ENCODE measurements around the gene DSTYK.

DSTYK gene

DNA sequence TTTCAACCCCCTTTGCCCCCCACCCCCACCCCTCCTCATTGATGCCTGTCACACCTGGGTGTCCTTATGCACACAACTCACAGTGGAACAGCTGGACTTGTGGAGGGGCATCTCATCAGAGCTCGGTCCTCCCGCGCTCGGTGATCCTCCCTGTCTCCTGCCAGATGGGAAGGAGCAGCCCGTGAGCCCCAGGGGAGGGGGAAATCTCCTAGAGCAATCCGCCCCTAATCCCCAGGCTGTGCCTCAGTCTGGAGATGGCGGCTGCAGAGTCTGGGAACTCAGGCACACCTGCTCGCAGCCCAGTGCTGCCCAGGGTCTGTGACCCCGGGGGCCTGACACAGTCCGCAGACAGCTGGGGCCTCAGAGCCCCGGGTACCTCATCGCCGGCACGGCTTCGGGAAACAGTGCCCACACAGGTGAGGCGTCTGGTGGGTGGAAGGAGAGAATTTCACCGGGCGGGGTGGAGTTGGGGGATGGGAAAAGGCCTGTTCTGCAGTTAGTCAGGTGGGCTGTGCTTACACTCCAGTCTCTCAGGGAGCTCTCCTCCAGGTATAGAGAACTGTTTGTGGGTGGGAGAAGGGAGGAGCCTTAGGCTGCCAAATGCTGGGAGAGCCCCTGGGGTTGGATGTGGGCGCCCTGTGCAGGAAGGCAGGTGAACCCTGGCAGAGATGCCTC, 45.6 kb upstream of the DSTYK start:
- ChIA-PET CTCF (interaction anchor here (0.5 to 14.6 kb wide), 53 partner anchors 8 to 800 kb away, joined by 3 to 253 read pairs (median 4); partner anchors contain the start of genes RBBP5 and TMCC2), POLR2A (interaction anchor here (0.8 to 2.1 kb wide), 3 partner anchors 28 to 136 kb away, joined by 4 to 9 read pairs (median 8); partner anchors contain the start of genes RBBP5 and TMCC2)
- Histone ChIP-seq H3K27ac (ENCODE audit: extremely low read depth, low read depth, low read length) (no peak overlapping the region), H3K4me3 (ENCODE audit: low read depth, low read length) (no peak overlapping the region), H3K36me3 (ENCODE audit: control insufficient read depth in 2 of 2, insufficient read depth in 1 of 2, low read length in 2 of 2) (no peaks in the 10 kb centered on the region), H3K9me3 (ENCODE audit: control insufficient read depth, insufficient read depth, low read depth, low read length) (no peaks in the 10 kb centered on the region), H3K4me1 (ENCODE audit: control insufficient read depth, insufficient read depth, low read length) (no peaks in the 10 kb centered on the region)
- TF ChIP-seq ZNF626 (tag by site-specific recombination; IDR thresholded peaks at IDR 0.05): no peak
- no peak for TF ChIP-seq ZNF214 (tag by site-specific recombination; IDR thresholded peaks at IDR 0.05; ENCODE audit: borderline replicate concordance)
- no peak for TF ChIP-seq KLF1 (tag by site-specific recombination; IDR thresholded peaks at IDR 0.05)
- no peak for TF ChIP-seq ZNF16 (tag by site-specific recombination; IDR thresholded peaks at IDR 0.05; ENCODE audit: low read depth)

DNA sequence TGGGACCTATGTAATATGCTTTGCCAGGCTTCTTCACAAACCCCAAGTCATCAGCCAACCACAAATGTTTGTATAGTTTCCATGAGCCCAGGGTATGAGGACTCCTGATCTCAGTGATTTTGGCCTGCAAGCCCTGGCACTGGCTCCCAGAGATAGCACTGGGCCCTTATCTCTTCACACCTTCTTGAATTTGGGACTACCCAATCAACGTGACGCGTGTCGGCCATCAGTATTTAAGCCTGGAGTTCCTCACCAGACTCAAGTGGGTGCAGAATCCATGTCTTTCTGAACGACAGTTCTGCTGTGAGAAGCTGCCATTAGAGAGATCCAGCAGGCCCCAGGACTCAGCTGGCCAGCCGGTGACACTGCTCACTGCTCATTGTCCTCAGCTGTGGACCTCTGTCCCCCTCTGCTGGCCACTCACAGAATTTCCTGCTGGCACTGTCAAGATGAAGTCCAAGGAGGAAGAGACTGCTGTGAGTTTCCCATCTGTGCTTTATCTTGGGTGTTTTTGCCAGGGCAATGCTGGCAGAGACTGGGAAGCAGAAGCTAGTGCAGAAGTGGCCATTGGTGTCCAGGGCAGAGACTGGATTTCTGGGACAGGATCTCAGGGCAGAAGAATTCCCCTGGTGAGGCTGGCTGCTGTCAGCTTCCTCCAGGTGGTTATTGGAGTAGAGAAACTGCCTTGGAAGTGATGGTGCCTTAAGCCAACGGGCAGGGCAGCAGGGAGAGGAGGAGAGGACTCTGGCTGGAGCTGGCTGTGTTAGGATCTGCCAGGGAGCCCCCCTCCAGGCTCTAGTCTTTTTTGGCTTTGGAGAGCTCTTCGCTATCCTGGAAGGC, 44.7 kb upstream of the DSTYK start:
- POLR2A ChIA-PET: interaction anchor here (0.6 to 2.1 kb wide), 4 partner anchors 16 to 135 kb away, joined by 4 to 9 read pairs (median 6); partner anchors contain the start of genes RBBP5 and TMCC2
- TF ChIP-seq KLF9 (tag by site-specific recombination; IDR thresholded peaks at IDR 0.05; ENCODE audit: low read depth) (no peak), KLF7 (tag by site-specific recombination; IDR thresholded peaks at IDR 0.05; ENCODE audit: borderline replicate concordance) (no peak), ZBTB17 (tag by site-specific recombination; IDR thresholded peaks at IDR 0.05) (peak; percentile 52; the same call in 1 of the 2 replicates), ZNF23 (tag by site-specific recombination; IDR thresholded peaks at IDR 0.05; ENCODE audit: borderline replicate concordance) (no peak), ZNF473 (tag by site-specific recombination; IDR thresholded peaks at IDR 0.05) (no peak), ZNF658 (tag by site-specific recombination; IDR thresholded peaks at IDR 0.05) (no peak), ZNF221 (tag by site-specific recombination; IDR thresholded peaks at IDR 0.05; ENCODE audit: borderline replicate concordance) (no peak), HOXC10 (CRISPR knock-in tag; IDR thresholded peaks at IDR 0.05) (no peak), ZNF561 (tag by site-specific recombination; IDR thresholded peaks at IDR 0.05; ENCODE audit: borderline replicate concordance) (peak; percentile 25; the same call in 1 of the 2 replicates), ZNF654 (tag by site-specific recombination; IDR thresholded peaks at IDR 0.05; ENCODE audit: low read depth) (peak; percentile 96), SCRT2 (tag by site-specific recombination; IDR thresholded peaks at IDR 0.05) (no peak), ZNF2 (tag by site-specific recombination; IDR thresholded peaks at IDR 0.05) (peak; percentile 62; the same call in 1 of the 2 replicates), ZNF266 (tag by site-specific recombination; IDR thresholded peaks at IDR 0.05; ENCODE audit: low read depth) (no peak), ZNF777 (tag by site-specific recombination; IDR thresholded peaks at IDR 0.05; ENCODE audit: borderline replicate concordance) (no peak), ZNF114 (tag by site-specific recombination; IDR thresholded peaks at IDR 0.05) (no peak), ZNF292 (tag by site-specific recombination; IDR thresholded peaks at IDR 0.05; ENCODE audit: borderline replicate concordance, low read depth) (no peak), ZSCAN30 (tag by site-specific recombination; IDR thresholded peaks at IDR 0.05) (peak; percentile 81; the same call in 1 of the 2 replicates), ZBTB20 (tag by site-specific recombination; IDR thresholded peaks at IDR 0.05) (peak; percentile 53; the same call in 1 of the 2 replicates), ZNF133 (tag by site-specific recombination; IDR thresholded peaks at IDR 0.05) (no peak), GFI1B (tag by site-specific recombination; IDR thresholded peaks at IDR 0.05) (no peak)
- TF ChIP-seq, protein P1, sequence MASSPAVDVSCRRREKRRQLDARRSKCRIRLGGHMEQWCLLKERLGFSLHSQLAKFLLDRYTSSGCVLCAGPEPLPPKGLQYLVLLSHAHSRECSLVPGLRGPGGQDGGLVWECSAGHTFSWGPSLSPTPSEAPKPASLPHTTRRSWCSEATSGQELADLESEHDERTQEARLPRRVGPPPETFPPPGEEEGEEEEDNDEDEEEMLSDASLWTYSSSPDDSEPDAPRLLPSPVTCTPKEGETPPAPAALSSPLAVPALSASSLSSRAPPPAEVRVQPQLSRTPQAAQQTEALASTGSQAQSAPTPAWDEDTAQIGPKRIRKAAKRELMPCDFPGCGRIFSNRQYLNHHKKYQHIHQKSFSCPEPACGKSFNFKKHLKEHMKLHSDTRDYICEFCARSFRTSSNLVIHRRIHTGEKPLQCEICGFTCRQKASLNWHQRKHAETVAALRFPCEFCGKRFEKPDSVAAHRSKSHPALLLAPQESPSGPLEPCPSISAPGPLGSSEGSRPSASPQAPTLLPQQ (tag by site-specific recombination; IDR thresholded peaks at IDR 0.05): 0 out of 2 replicates have a peak, but pooled peaks have one; percentile 19
- TF ChIP-seq, protein P2, sequence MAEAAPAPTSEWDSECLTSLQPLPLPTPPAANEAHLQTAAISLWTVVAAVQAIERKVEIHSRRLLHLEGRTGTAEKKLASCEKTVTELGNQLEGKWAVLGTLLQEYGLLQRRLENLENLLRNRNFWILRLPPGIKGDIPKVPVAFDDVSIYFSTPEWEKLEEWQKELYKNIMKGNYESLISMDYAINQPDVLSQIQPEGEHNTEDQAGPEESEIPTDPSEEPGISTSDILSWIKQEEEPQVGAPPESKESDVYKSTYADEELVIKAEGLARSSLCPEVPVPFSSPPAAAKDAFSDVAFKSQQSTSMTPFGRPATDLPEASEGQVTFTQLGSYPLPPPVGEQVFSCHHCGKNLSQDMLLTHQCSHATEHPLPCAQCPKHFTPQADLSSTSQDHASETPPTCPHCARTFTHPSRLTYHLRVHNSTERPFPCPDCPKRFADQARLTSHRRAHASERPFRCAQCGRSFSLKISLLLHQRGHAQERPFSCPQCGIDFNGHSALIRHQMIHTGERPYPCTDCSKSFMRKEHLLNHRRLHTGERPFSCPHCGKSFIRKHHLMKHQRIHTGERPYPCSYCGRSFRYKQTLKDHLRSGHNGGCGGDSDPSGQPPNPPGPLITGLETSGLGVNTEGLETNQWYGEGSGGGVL (tag by site-specific recombination; IDR thresholded peaks at IDR 0.05): no peak
- TF ChIP-seq, protein P3, sequence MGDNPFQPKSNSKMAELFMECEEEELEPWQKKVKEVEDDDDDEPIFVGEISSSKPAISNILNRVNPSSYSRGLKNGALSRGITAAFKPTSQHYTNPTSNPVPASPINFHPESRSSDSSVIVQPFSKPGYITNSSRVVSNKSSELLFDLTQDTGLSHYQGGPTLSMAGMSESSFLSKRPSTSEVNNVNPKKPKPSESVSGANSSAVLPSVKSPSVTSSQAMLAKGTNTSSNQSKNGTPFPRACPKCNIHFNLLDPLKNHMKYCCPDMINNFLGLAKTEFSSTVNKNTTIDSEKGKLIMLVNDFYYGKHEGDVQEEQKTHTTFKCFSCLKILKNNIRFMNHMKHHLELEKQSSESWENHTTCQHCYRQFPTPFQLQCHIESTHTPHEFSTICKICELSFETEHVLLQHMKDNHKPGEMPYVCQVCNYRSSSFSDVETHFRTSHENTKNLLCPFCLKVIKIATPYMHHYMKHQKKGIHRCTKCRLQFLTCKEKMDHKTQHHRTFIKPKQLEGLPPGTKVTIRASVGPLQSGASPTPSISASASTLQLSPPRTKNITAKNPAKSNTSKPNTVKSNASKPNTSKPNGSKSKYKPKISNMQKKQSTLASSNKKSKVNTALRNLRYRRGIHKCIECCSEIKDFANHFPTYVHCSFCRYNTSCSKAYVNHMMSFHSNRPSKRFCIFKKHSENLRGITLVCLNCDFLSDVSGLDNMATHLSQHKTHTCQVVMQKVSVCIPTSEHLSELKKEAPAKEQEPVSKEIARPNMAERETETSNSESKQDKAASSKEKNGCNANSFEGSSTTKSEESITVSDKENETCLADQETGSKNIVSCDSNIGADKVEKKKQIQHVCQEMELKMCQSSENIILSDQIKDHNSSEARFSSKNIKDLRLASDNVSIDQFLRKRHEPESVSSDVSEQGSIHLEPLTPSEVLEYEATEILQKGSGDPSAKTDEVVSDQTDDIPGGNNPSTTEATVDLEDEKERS (tag by site-specific recombination; IDR thresholded peaks at IDR 0.05): no peak

More for the DNA sequence above, 44.7 kb upstream of the DSTYK start:
- no peaks in the 10 kb centered on the region for H3K4me1 ChIP-seq (ENCODE audit: control insufficient read depth, insufficient read depth, low read length)
- H3K4me3 ChIP-seq (ENCODE audit: low read depth, low read length): no peak overlapping the region
- no peaks in the 10 kb centered on the region for H3K9me3 ChIP-seq (ENCODE audit: control insufficient read depth, insufficient read depth, low read depth, low read length)
- no peak overlapping the region for H3K27ac ChIP-seq (ENCODE audit: extremely low read depth, low read depth, low read length)
- CTCF ChIA-PET: interaction anchor here (0.5 to 14.6 kb wide), 67 partner anchors 9 to 883 kb away, joined by 3 to 253 read pairs (median 4); partner anchors contain the start of genes RBBP5 and TMCC2
- H3K36me3 ChIP-seq (ENCODE audit: control insufficient read depth in 2 of 2, insufficient read depth in 1 of 2, low read length in 2 of 2): no peaks in the 10 kb centered on the region

Measured in HEK293 (cell line).